ENCODE results near the gene MTCL1. TPM values are rescaled to one million over a fixed set of nuclear protein-coding genes. Genes with fewer than 3 reads are reported as not detected.
"Not testable (repeated sequence)": the region's sequence is repeated elsewhere in the genome, so short reads cannot be mapped to it uniquely, and the experiment has no call there.

MTCL1 gene
- total RNA-seq, 3 donors from 2014 or later (not counting 1 experiment from before 2014, with no cell fraction given) = 0.38 to 1.5 (median 0.43) TPM

- H3K4me1 Mint-ChIP-seq = peaks cover 9 to 13% of the 10 kb centered on the region in 2 donors
- ATAC-seq (no peak), DNase-seq (no peak)
- no peak for TF ChIP-seq CTCF (IDR thresholded peaks at IDR 0.05)
- H3K36me3 Mint-ChIP-seq = no peaks in the 10 kb centered on the region
- H3K9me3 Mint-ChIP-seq = peaks cover 0 to 3% of the 10 kb centered on the region in 2 donors
- 50% methylated on average over 7 of the region's 7 CpGs for WGBS (ENCODE audit: insufficient coverage)
- H3K9me3 ChIP-seq (ENCODE audit: control insufficient read depth, insufficient read depth, low read length) = no peaks in the 10 kb centered on the region
- H3K4me3 Mint-ChIP-seq = no peak overlapping the region
- intact Hi-C loops (cut with micrococcal nuclease) = no loop called here
- peaks cover 4 to 12% of the 10 kb centered on the region in 2 donors for H3K27me3 Mint-ChIP-seq (ENCODE audit: low read depth in 2 of 2)
- H3K27me3 ChIP-seq (ENCODE audit: control insufficient read depth, insufficient read depth, low read length) = no peaks in the 10 kb centered on the region
- no peak overlapping the region for H3K4me3 ChIP-seq (ENCODE audit: low read length)
- no peaks in the 10 kb centered on the region for H3K36me3 ChIP-seq (ENCODE audit: control insufficient read depth, insufficient read depth, low read length)
- H3K27ac ChIP-seq (ENCODE audit: low read length) = no peak overlapping the region
- no peak overlapping the region for H3K27ac Mint-ChIP-seq
- H3K4me1 ChIP-seq (ENCODE audit: control insufficient read depth, insufficient read depth, low read length) = peaks cover 15% of the 10 kb centered on the region
These were observed 52.1 kb downstream of the MTCL1 start for GRCh38 chr18:8757396-8757997.

GRCh38 chr18:8758466-8758865 is 53.1 kb downstream of the MTCL1 start:
- Histone ChIP-seq H3K36me3 (ENCODE audit: control insufficient read depth, insufficient read depth, low read length) (no peaks in the 10 kb centered on the region), H3K4me3 (ENCODE audit: low read length) (no peak overlapping the region), H3K4me1 (ENCODE audit: control insufficient read depth, insufficient read depth, low read length) (peaks cover 15% of the 10 kb centered on the region), H3K27me3 (ENCODE audit: control insufficient read depth, insufficient read depth, low read length) (no peaks in the 10 kb centered on the region), H3K9me3 (ENCODE audit: control insufficient read depth, insufficient read depth, low read length) (no peaks in the 10 kb centered on the region), H3K27ac (ENCODE audit: low read length) (no peak overlapping the region)
- no peaks in the 10 kb centered on the region for H3K36me3 Mint-ChIP-seq
- peaks cover 0 to 3% of the 10 kb centered on the region in 2 donors for H3K9me3 Mint-ChIP-seq
- no peak overlapping the region for H3K4me3 Mint-ChIP-seq
- no peak for DNase-seq
- H3K27me3 Mint-ChIP-seq (ENCODE audit: low read depth in 2 of 2) = peaks cover 6 to 14% of the 10 kb centered on the region in 2 donors
- TF ChIP-seq CTCF (IDR thresholded peaks at IDR 0.05) = no peak
- WGBS (ENCODE audit: insufficient coverage) = 100% methylated on average over 4 of the region's 4 CpGs
- no peak for ATAC-seq
- intact Hi-C loops (cut with micrococcal nuclease) = no loop called here
- peaks cover 9 to 13% of the 10 kb centered on the region in 2 donors for H3K4me1 Mint-ChIP-seq
- H3K27ac Mint-ChIP-seq = no peak overlapping the region

- Histone ChIP-seq H3K9me3 (ENCODE audit: control insufficient read depth, insufficient read depth, low read length) (no peaks in the 10 kb centered on the region), H3K27me3 (ENCODE audit: control insufficient read depth, insufficient read depth, low read length) (no peaks in the 10 kb centered on the region), H3K27ac (ENCODE audit: low read length) (no peak overlapping the region), H3K4me3 (ENCODE audit: low read length) (no peak overlapping the region), H3K4me1 (ENCODE audit: control insufficient read depth, insufficient read depth, low read length) (peaks cover 2% of the 10 kb centered on the region), H3K36me3 (ENCODE audit: control insufficient read depth, insufficient read depth, low read length) (no peaks in the 10 kb centered on the region)
- no peak for TF ChIP-seq CTCF (IDR thresholded peaks at IDR 0.05)
- no peak overlapping the region for H3K27ac Mint-ChIP-seq
- H3K4me3 Mint-ChIP-seq = no peak overlapping the region
- WGBS (ENCODE audit: insufficient coverage) = 73% methylated on average over 2 of the region's 2 CpGs
- H3K36me3 Mint-ChIP-seq = no peaks in the 10 kb centered on the region
- peaks cover 0 to 5% of the 10 kb centered on the region in 2 donors for H3K4me1 Mint-ChIP-seq
- DNase-seq (no peak), ATAC-seq (no peak)
- H3K9me3 Mint-ChIP-seq = peaks cover 0 to 3% of the 10 kb centered on the region in 2 donors
- intact Hi-C loops (cut with micrococcal nuclease) = no loop called here
- H3K27me3 Mint-ChIP-seq (ENCODE audit: low read depth in 2 of 2) = peaks cover 10 to 14% of the 10 kb centered on the region in 2 donors
These were observed 55.6 kb downstream of the MTCL1 start for GRCh38 chr18:8760984-8761383.

GRCh38 chr18:8761535-8761934 is 56.2 kb downstream of the MTCL1 start:
- 100% methylated on average over 1 of the region's 3 CpGs for whole genome bisulfite sequencing (ENCODE audit: insufficient coverage)
- H3K9me3 ChIP-seq (ENCODE audit: control insufficient read depth, insufficient read depth, low read length); H3K27ac ChIP-seq (ENCODE audit: low read length); H3K27ac Mint-ChIP-seq; H3K9me3 Mint-ChIP-seq; H3K36me3 Mint-ChIP-seq; H3K4me1 ChIP-seq (ENCODE audit: control insufficient read depth, insufficient read depth, low read length); ATAC-seq; H3K36me3 ChIP-seq (ENCODE audit: control insufficient read depth, insufficient read depth, low read length); intact Hi-C loops (cut with micrococcal nuclease); H3K4me1 Mint-ChIP-seq; H3K4me3 ChIP-seq (ENCODE audit: low read length); H3K4me3 Mint-ChIP-seq; DNase-seq; H3K27me3 ChIP-seq (ENCODE audit: control insufficient read depth, insufficient read depth, low read length): not testable (repeated sequence)
- H3K27me3 Mint-ChIP-seq (ENCODE audit: low read depth in 2 of 2) = peaks cover 10 to 14% of the 10 kb centered on the region in 2 donors

All from natural killer cell (primary cell).